Colonic mucosa (tissue), 4 donors: ENCODE data around the gene CEP85L. TPM values are rescaled to one million over a fixed set of nuclear protein-coding genes. Genes with fewer than 3 reads are reported as not detected.

Source experiments
- DNase-seq: peaks from one replicate; pipeline ENCODE4 v3.0.0-alpha.2; 2020
- H3K27ac ChIP-seq: fragments of 200-600 bp; one replicate; pipeline ENCODE4 v1.8.0; 2021
- H3K27me3 ChIP-seq: fragments of 200-600 bp; one replicate; pipeline ENCODE4 v1.8.0; 2021
- H3K36me3 ChIP-seq: fragments of 200-600 bp; one replicate; pipeline ENCODE4 v1.8.0; 2021
- H3K4me1 ChIP-seq: fragments of 200-600 bp; one replicate; pipeline ENCODE4 v1.8.0; 2021; ENCODE audit warnings: mild to moderate bottlenecking
- H3K4me3 ChIP-seq: fragments of 200-600 bp; one replicate; pipeline ENCODE4 v1.8.0; 2021
- H3K9ac ChIP-seq, 2 donors: one replicate each; pipeline ENCODE4 v1.7.0; 2013; ENCODE audit warnings: control low read depth in 2 of 2, low read depth in 2 of 2, low read length in 2 of 2
- H3K9me3 ChIP-seq: fragments of 200-600 bp; one replicate; pipeline ENCODE4 v1.8.0; 2021
- intact Hi-C: fragments of 100-400 bp; cut with DNase I; formaldehyde crosslinking; loops from one replicate; pipeline ENCODE4 v1.14.1; 2022
- total RNA-seq, 2 donors: library from RNA; stranded (reverse); fragmentation: NEBNext Ultra II Directional in 1 of 2; extraction: Animal tissue kit (Norgen Biotek cat#: 25700) in 1 of 2; gene quantifications; one replicate each; pipeline ENCODE4 v1.2.1, GENCODE V29; 2021
- TF ChIP-seq, protein P1 (sequence below): fragments of 200-600 bp; IDR thresholded peaks from one replicate; pipeline ENCODE4 v1.8.0; 2022; ENCODE audit warnings: antibody characterized with exemption, mild to moderate bottlenecking
- donor health status: healthy.
- donor health status: DM: no; HTN: no; CAD: no.
- donor health status: DM: no; HTN: no; CAD: no.

Gene CEP85L
- total RNA-seq, 2 donors from 2014 or later: 2.9 to 3.2 TPM

DNA sequence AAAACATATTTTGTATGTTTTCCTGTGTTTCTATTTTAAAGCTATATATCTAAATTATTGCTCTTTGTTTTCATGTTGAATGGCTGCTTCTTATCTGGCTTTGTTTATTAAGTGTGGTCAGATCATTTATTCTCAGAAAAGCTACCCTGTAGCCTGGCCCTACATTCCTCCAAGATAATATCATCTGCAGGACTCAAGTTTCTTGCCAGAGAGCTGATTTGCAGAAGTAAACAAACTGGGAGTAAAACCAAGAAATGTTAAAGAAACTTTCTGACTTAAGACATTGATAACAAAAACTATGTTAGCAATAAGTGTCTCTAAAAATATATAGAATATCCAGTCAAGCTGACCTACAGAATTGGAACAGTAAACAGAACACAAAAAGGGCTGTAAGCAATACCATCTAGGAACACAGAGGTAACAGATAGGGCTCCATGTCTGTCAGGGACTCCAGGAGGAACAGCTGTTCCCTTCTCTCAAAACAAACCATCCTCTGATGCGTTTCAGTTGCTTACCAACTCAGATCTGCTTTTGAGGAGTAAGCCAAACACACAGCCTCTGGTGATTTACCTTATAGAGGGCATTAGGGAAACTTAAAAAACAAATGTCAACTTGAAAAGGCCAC is 17.5 kb upstream of the CEP85L start:
- H3K4me1 ChIP-seq: no peaks in the 10 kb centered on the region

DNA sequence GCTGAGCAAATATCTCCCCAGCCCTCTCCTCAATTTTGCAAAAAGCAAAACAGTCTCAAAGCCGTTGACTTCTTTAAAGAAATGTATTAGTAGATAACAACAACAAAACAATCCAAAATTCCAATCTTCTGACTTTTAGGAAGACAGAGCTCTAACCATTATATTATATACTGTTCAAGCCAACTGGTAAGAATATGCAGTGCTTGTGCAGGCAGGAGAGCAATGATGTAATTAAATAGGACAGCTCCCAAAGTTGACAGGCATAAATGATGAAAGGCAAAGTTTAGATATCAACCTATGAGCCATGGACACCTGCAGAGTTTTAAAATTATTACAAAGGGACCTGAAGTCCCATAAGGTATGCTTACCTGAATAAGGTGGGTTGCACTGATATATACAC is 16.6 kb upstream of the CEP85L start:
- intact Hi-C loops: no loop called here
- DNase-seq: no peak
- no peaks in the 10 kb centered on the region for H3K27me3 ChIP-seq
- no peaks in the 10 kb centered on the region for H3K4me1 ChIP-seq
- H3K4me3 ChIP-seq: no peak overlapping the region
- H3K9ac ChIP-seq: no peak overlapping the region
- H3K9me3 ChIP-seq: no peaks in the 10 kb centered on the region
- TF ChIP-seq, protein P1, sequence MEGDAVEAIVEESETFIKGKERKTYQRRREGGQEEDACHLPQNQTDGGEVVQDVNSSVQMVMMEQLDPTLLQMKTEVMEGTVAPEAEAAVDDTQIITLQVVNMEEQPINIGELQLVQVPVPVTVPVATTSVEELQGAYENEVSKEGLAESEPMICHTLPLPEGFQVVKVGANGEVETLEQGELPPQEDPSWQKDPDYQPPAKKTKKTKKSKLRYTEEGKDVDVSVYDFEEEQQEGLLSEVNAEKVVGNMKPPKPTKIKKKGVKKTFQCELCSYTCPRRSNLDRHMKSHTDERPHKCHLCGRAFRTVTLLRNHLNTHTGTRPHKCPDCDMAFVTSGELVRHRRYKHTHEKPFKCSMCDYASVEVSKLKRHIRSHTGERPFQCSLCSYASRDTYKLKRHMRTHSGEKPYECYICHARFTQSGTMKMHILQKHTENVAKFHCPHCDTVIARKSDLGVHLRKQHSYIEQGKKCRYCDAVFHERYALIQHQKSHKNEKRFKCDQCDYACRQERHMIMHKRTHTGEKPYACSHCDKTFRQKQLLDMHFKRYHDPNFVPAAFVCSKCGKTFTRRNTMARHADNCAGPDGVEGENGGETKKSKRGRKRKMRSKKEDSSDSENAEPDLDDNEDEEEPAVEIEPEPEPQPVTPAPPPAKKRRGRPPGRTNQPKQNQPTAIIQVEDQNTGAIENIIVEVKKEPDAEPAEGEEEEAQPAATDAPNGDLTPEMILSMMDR: no peak
- no peak overlapping the region for H3K27ac ChIP-seq
- H3K36me3 ChIP-seq: no peaks in the 10 kb centered on the region

More for the DNA sequence above, 17.5 kb upstream of the CEP85L start:
- Histone ChIP-seq H3K27me3 (no peaks in the 10 kb centered on the region), H3K4me3 (no peak overlapping the region), H3K27ac (peak overlapping the region; percentile 10), H3K9ac (no peak overlapping the region), H3K36me3 (no peaks in the 10 kb centered on the region), H3K9me3 (no peaks in the 10 kb centered on the region)
- intact Hi-C loops: no loop called here
- DNase-seq: no peak
- TF ChIP-seq, protein P1: no peak

DNA sequence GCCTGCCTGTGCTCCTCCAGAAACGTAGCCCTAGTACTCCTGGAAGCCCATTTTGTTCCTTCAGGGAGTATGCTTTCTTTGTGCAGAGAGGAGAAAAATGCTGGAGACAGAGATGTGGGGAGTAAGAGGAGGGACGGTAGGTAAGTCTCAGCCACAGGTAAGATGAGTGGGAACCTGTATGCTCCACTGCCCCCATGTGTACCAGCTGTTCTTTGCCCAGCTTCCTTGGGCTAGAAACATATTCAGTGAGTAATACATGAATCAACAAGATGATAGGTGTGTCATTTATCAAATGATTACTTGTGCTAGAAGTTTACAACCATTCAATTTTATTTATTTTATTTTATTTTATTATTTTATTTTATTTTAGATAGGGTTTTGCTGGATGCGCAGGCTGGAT is 13.6 kb upstream of the CEP85L start:
- TF ChIP-seq, protein P1: no peak
- intact Hi-C loops: no loop called here
- Histone ChIP-seq H3K27ac (no peak overlapping the region), H3K27me3 (no peaks in the 10 kb centered on the region), H3K9ac (no peak overlapping the region), H3K4me1 (no peaks in the 10 kb centered on the region), H3K4me3 (no peak overlapping the region), H3K36me3 (no peaks in the 10 kb centered on the region), H3K9me3 (no peaks in the 10 kb centered on the region)
- no peak for DNase-seq

DNA sequence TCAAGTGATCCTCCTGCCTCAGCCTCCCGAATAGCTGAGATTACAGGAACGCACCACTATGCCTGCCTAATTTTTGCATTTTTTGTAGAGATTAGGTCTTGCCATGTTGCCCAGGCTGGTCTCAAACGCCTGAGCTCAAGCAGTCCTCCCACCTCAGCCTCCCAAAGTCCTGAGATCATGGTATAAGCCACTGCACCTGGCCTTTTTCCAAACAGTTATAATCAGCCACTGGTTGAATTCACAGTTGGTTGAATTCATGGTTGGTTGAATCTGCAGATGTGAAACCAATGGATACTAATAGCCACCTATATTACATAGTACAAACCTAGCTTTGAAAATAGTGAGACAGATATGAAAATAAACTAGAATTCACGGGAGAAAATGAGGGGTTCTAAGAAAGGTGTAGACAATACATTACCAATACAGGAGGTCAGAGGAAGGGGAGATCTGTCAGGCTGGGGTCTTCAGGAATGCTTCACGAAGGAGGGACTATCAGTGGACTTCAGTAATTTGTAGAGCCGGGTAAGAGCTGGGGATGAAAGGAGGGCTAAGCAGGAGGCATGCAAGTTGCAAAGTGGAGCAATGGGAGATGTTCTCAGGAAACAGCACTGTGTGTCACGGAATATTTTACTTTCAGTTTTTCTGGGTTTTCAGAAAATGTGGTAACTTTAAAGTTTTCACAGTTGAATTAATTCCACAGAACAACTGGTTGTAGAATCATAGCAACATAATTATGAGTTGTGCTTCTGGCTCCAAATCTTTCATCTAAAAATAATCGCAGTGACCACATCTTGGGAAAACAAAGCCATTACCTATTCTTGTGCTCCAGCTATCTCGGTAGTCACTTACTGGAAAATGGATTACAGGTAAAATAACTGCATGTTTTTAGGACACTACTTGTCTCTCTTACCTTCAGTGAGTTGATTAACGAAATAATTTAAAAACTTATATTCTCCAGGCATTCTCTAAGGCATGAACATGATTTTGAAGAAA is 12.9 kb upstream of the CEP85L start:
- Histone ChIP-seq H3K4me1 (no peaks in the 10 kb centered on the region), H3K9me3 (no peaks in the 10 kb centered on the region), H3K9ac (peak overlapping the region in 1 of 2 donors; percentile 12), H3K27ac (no peak overlapping the region), H3K36me3 (no peaks in the 10 kb centered on the region), H3K27me3 (no peaks in the 10 kb centered on the region), H3K4me3 (no peak overlapping the region)
- TF ChIP-seq, protein P1: no peak
- no peak for DNase-seq
- intact Hi-C loops: no loop called here

DNA sequence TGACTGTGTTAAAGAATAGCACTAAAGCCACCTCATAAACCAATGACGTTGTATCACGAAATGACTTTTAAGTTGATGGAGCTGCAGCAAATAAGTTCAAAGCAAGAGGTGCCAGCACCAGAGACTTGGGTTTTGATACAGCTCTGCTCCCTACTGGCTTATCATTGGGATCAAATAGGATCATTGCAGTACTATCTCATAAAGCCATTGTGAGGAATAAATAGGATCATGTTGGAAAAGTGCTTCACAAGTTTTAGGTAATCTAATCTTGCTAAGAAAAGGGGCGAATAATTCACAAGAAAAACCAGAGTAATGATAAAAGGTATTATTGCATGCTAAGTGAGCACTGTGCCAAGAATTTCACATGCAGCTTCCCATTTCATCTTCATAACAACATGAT is 10.4 kb upstream of the CEP85L start:
- no peak for DNase-seq
- Histone ChIP-seq H3K27ac (no peak overlapping the region), H3K4me3 (no peak overlapping the region), H3K9me3 (no peaks in the 10 kb centered on the region), H3K4me1 (no peaks in the 10 kb centered on the region), H3K36me3 (no peaks in the 10 kb centered on the region), H3K27me3 (no peaks in the 10 kb centered on the region), H3K9ac (no peak overlapping the region)
- TF ChIP-seq, protein P1: no peak
- intact Hi-C loops: no loop called here
